Measurements from ENCODE around the gene ZNF316. TPM values are rescaled to one million over a fixed set of nuclear protein-coding genes. Genes with fewer than 3 reads are reported as not detected.
A peak's percentile ranks its signal among the peaks of the same experiment; 100 is the strongest.

The ZNF316 gene
- total RNA-seq, 1 experiment from 2014 or later, result 22.2 TPM

DNA sequence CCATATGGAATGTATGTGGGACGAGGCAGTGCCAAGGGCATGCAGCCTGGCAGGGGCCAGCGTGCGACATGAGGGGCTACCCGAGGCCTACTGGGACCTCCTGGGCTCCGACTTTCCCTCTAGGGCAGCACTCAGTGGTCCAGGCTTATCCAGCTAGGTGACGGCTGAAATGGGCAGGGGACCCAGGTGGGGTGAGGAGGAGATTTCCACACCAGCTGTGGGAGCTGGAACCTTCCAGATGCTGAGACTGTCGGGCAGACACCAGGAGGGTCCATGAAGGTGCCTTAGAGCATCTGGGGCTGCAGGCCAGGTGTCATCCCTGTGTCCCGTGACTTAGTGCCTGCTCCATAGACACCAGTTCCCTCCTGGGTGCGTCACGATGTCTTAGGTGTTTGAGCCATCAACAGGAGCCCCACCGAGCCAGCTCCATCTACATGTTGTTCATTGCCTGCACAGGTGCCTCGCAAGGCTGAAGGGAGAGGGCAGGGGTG lies 13.4 kb downstream of the ZNF316 start:
- Histone ChIP-seq H2BK15ac (ENCODE audit: low read depth, low read length) (no peak overlapping the region), H4K91ac (ENCODE audit: insufficient read length, low read depth, low read length) (no peak overlapping the region), H3K9ac (ENCODE audit: extremely low read depth, insufficient read length, low read length) (no peak overlapping the region), H2BK12ac (ENCODE audit: insufficient read length, low read depth, low read length) (no peak overlapping the region), H2BK20ac (ENCODE audit: low read depth, low read length, poor library complexity, severe bottlenecking) (no peak overlapping the region), H4K8ac (replicated peaks; ENCODE audit: insufficient read length, low read depth, low read length) (no peak overlapping the region), H3K79me1 (ENCODE audit: insufficient read depth, low read depth, low read length, poor library complexity, severe bottlenecking) (no peaks in the 10 kb centered on the region), H3K9me3 (ENCODE audit: control insufficient read depth, low read depth, low read length) (no peaks in the 10 kb centered on the region), H3K4me2 (ENCODE audit: insufficient read depth, insufficient read length, low read length) (no peak overlapping the region), H2AFZ (ENCODE audit: low read length) (no peak overlapping the region), H2AK5ac (ENCODE audit: insufficient read length, low read length) (no peak overlapping the region), H3K23ac (ENCODE audit: insufficient read length, low read depth, low read length) (no peak overlapping the region), H4K20me1 (ENCODE audit: control insufficient read depth, insufficient read depth, insufficient read length) (no peaks in the 10 kb centered on the region), H2BK5ac (ENCODE audit: insufficient read length, low read length) (no peak overlapping the region), H3T11ph (ENCODE audit: low read length) (no peak overlapping the region), H3K4me1 (ENCODE audit: insufficient read depth, low read length) (no peaks in the 10 kb centered on the region), H3K27ac (ENCODE audit: insufficient read length, low read depth, low read length) (no peak overlapping the region), H3K23me2 (ENCODE audit: insufficient read length, low read depth, low read length, poor library complexity, severe bottlenecking) (no peaks in the 10 kb centered on the region), H3K56ac (ENCODE audit: insufficient read length, low read depth, low read length) (no peak overlapping the region), H3K18ac (ENCODE audit: insufficient read length, low read depth, low read length) (no peak overlapping the region), H3K27me3 (ENCODE audit: insufficient read depth, low read length) (no peaks in the 10 kb centered on the region), H3K14ac (ENCODE audit: insufficient read depth, low read length) (no peak overlapping the region), H3K4ac (ENCODE audit: low read depth, low read length) (no peak overlapping the region), H3K79me2 (ENCODE audit: insufficient read depth, low read length) (no peaks in the 10 kb centered on the region), H2BK120ac (ENCODE audit: low read depth, low read length, poor library complexity, severe bottlenecking) (no peak overlapping the region), H4K5ac (ENCODE audit: insufficient read length, low read depth, low read length) (no peak overlapping the region)
- no peak for DNase-seq
- no peak overlapping the region for H3K4me3 Mint-ChIP-seq
- peaks cover 0 to 4% of the 10 kb centered on the region in 2 experiments; a peak in 2 of 5 replicates for H3K9me3 Mint-ChIP-seq
- H3K36me3 Mint-ChIP-seq (ENCODE audit: insufficient read depth in 1 of 3, low read depth in 3 of 3), result peaks cover 15 to 26% (median 26%) of the 10 kb centered on the region in 3 experiments
- WGBS (ENCODE audit: extremely low coverage, insufficient read length, low lambda C conversion rate), result no CpG with 5 or more reads among the region's 12 CpGs
- no peaks in the 10 kb centered on the region for H3K4me1 Mint-ChIP-seq
- TF ChIP-seq, protein P1, sequence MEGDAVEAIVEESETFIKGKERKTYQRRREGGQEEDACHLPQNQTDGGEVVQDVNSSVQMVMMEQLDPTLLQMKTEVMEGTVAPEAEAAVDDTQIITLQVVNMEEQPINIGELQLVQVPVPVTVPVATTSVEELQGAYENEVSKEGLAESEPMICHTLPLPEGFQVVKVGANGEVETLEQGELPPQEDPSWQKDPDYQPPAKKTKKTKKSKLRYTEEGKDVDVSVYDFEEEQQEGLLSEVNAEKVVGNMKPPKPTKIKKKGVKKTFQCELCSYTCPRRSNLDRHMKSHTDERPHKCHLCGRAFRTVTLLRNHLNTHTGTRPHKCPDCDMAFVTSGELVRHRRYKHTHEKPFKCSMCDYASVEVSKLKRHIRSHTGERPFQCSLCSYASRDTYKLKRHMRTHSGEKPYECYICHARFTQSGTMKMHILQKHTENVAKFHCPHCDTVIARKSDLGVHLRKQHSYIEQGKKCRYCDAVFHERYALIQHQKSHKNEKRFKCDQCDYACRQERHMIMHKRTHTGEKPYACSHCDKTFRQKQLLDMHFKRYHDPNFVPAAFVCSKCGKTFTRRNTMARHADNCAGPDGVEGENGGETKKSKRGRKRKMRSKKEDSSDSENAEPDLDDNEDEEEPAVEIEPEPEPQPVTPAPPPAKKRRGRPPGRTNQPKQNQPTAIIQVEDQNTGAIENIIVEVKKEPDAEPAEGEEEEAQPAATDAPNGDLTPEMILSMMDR (conservative IDR thresholded peaks at IDR 0.05), result no peak
- no peaks in the 10 kb centered on the region for H3K27me3 Mint-ChIP-seq (ENCODE audit: low read depth)
- H3K27ac Mint-ChIP-seq, result peak overlapping the region in 1 of 3 experiments; percentile 49; a peak in 1 of 7 replicates
